ENCODE data around the gene GPC5.

GPC5 gene

GRCh38 chr13:92900446-92900845, 1502.0 kb downstream of the GPC5 start:
- Histone ChIP-seq H3K36me3 (ENCODE audit: insufficient read depth, low read length) (no peaks in the 10 kb centered on the region), H3K27ac (ENCODE audit: low read depth, low read length, poor library complexity, severe bottlenecking) (no peak overlapping the region), H3K79me2 (ENCODE audit: insufficient read depth, low read length) (no peaks in the 10 kb centered on the region), H3K9ac (ENCODE audit: low read length) (no peak overlapping the region), H3K4me3 (ENCODE audit: low read depth, low read length, poor library complexity, severe bottlenecking) (no peak overlapping the region), H2AFZ (ENCODE audit: low read length) (no peak overlapping the region), H3K27me3 (ENCODE audit: insufficient read depth, low read length) (no peaks in the 10 kb centered on the region), H3K4me1 (ENCODE audit: insufficient read depth, low read length, severe bottlenecking) (no peaks in the 10 kb centered on the region), H3K4me2 (ENCODE audit: low read length) (no peak overlapping the region), H3K9me3 (ENCODE audit: low read length) (no peaks in the 10 kb centered on the region), H3K9me2 (ENCODE audit: low read depth, low read length) (no peaks in the 10 kb centered on the region), H4K20me1 (ENCODE audit: insufficient read depth, low read length) (no peaks in the 10 kb centered on the region), H3F3A (ENCODE audit: insufficient read depth, low read length) (no peaks in the 10 kb centered on the region)
- no peak for TF ChIP-seq CTCF (IDR thresholded peaks at IDR 0.05; ENCODE audit: low read length)
- no peak for TF ChIP-seq EZH2 (IDR thresholded peaks at IDR 0.05; ENCODE audit: borderline replicate concordance, low read length)

GRCh38 chr13:92901739-92902138, 1503.3 kb downstream of the GPC5 start:
- H3K27me3 ChIP-seq (ENCODE audit: insufficient read depth, low read length), result no peaks in the 10 kb centered on the region
- no peak overlapping the region for H2AFZ ChIP-seq (ENCODE audit: low read length)
- no peak overlapping the region for H3K4me2 ChIP-seq (ENCODE audit: low read length)
- no peak for TF ChIP-seq EZH2 (IDR thresholded peaks at IDR 0.05; ENCODE audit: borderline replicate concordance, low read length)
- no peak for TF ChIP-seq CTCF (IDR thresholded peaks at IDR 0.05; ENCODE audit: low read length)
- H3K79me2 ChIP-seq (ENCODE audit: insufficient read depth, low read length), result no peaks in the 10 kb centered on the region
- no peaks in the 10 kb centered on the region for H3K4me1 ChIP-seq (ENCODE audit: insufficient read depth, low read length, severe bottlenecking)
- no peaks in the 10 kb centered on the region for H3K9me3 ChIP-seq (ENCODE audit: low read length)
- no peak overlapping the region for H3K4me3 ChIP-seq (ENCODE audit: low read depth, low read length, poor library complexity, severe bottlenecking)
- no peak overlapping the region for H3K27ac ChIP-seq (ENCODE audit: low read depth, low read length, poor library complexity, severe bottlenecking)
- H3F3A ChIP-seq (ENCODE audit: insufficient read depth, low read length), result no peaks in the 10 kb centered on the region
- no peaks in the 10 kb centered on the region for H3K36me3 ChIP-seq (ENCODE audit: insufficient read depth, low read length)
- H3K9me2 ChIP-seq (ENCODE audit: low read depth, low read length), result no peaks in the 10 kb centered on the region
- no peaks in the 10 kb centered on the region for H4K20me1 ChIP-seq (ENCODE audit: insufficient read depth, low read length)
- no peak overlapping the region for H3K9ac ChIP-seq (ENCODE audit: low read length)

- Histone ChIP-seq H3K36me3 (ENCODE audit: insufficient read depth, low read length) (no peaks in the 10 kb centered on the region), H3F3A (ENCODE audit: insufficient read depth, low read length) (no peaks in the 10 kb centered on the region), H2AFZ (ENCODE audit: low read length) (no peak overlapping the region), H3K9me2 (ENCODE audit: low read depth, low read length) (no peaks in the 10 kb centered on the region), H3K79me2 (ENCODE audit: insufficient read depth, low read length) (no peaks in the 10 kb centered on the region), H3K4me1 (ENCODE audit: insufficient read depth, low read length, severe bottlenecking) (no peaks in the 10 kb centered on the region), H3K27me3 (ENCODE audit: insufficient read depth, low read length) (no peaks in the 10 kb centered on the region), H3K9ac (ENCODE audit: low read length) (no peak overlapping the region), H4K20me1 (ENCODE audit: insufficient read depth, low read length) (no peaks in the 10 kb centered on the region), H3K9me3 (ENCODE audit: low read length) (no peaks in the 10 kb centered on the region), H3K27ac (ENCODE audit: low read depth, low read length, poor library complexity, severe bottlenecking) (no peak overlapping the region), H3K4me3 (ENCODE audit: low read depth, low read length, poor library complexity, severe bottlenecking) (no peak overlapping the region), H3K4me2 (ENCODE audit: low read length) (no peak overlapping the region)
- TF ChIP-seq CTCF (IDR thresholded peaks at IDR 0.05; ENCODE audit: low read length), result no peak
Observed at GRCh38 chr13:92912629-92913028, 1514.2 kb downstream of the GPC5 start.

Measured in OCI-LY1 (cell line).